ENCODE results near the gene IL3RA.
A peak's percentile ranks its signal among the peaks of the same experiment; 100 is the strongest.

IL3RA gene

GRCh38 chrX:1391370-1391706, 54.8 kb downstream of the IL3RA start:
- no peak for FAIRE-seq
- DNase-seq (ENCODE audit: insufficient read length, low spot score), result peak; percentile 44
- no peak for TF ChIP-seq CTCF (IDR thresholded peaks at IDR 0.05; ENCODE audit: insufficient read depth, missing control alignments)

GRCh38 chrX:1391707-1392375, 55.3 kb downstream of the IL3RA start, which contains the start of gene SLC25A6:
SLC25A6 (minus strand) TSS chrX:1392113; CDS start chrX:1392009, 104 bp downstream.
- no peak for FAIRE-seq
- TF ChIP-seq CTCF (IDR thresholded peaks at IDR 0.05; ENCODE audit: insufficient read depth, missing control alignments), result no peak
- peak; percentile 48 for DNase-seq (ENCODE audit: insufficient read length, low spot score)

- no peak for TF ChIP-seq CTCF (IDR thresholded peaks at IDR 0.05; ENCODE audit: insufficient read depth, missing control alignments)
- FAIRE-seq (no peak), DNase-seq (ENCODE audit: insufficient read length, low spot score) (no peak)
Measured at GRCh38 chrX:1392376-1393068, 55.9 kb downstream of the IL3RA start.

- FAIRE-seq, result no peak
- DNase-seq (ENCODE audit: insufficient read length, low spot score), result no peak
- TF ChIP-seq CTCF (IDR thresholded peaks at IDR 0.05; ENCODE audit: insufficient read depth, missing control alignments), result no peak
Measured at GRCh38 chrX:1393871-1394615, 57.5 kb downstream of the IL3RA start.

- TF ChIP-seq CTCF (IDR thresholded peaks at IDR 0.05; ENCODE audit: insufficient read depth, missing control alignments), result no peak
- FAIRE-seq, result no peak
- DNase-seq (ENCODE audit: insufficient read length, low spot score), result no peak
Measured at GRCh38 chrX:1394731-1395501, 58.3 kb downstream of the IL3RA start.

- FAIRE-seq (no peak), DNase-seq (ENCODE audit: insufficient read length, low spot score) (no peak)
- TF ChIP-seq CTCF (IDR thresholded peaks at IDR 0.05; ENCODE audit: insufficient read depth, missing control alignments), result no peak
Measured at GRCh38 chrX:1395646-1396216, 59.1 kb downstream of the IL3RA start.

Measured in D721Med (cell line).